GM12801 (cell line): Measurements from ENCODE around the gene INPP5D.

Experiments
- TF ChIP-seq, protein P1 (sequence below): IDR thresholded peaks from one replicate; pipeline ENCODE4 v1.5.1; 2011; ENCODE audit warnings: control low read depth; ENCODE audit not compliant: insufficient read length; ENCODE audit errors: extremely low read depth

INPP5D gene

DNA sequence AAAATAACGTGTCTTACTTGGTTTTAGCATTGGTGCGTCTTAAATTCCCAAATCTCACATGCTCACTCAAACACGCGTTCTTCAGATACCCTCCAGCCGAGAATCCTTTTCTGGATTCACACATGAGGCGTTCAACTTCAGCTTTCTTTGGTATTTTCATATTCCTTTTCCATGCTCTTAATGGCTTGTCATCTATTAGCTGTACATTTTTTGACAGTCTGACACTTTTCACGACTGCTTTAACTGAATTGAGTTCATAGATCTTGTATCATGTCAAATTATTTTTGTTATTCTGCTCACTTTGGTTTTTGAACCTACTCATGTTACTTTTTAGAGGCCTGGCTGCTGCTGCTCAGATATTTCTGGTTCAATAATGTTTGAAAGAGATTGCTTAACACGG, 59.0 kb downstream of the INPP5D start:
- TF ChIP-seq, protein P1, sequence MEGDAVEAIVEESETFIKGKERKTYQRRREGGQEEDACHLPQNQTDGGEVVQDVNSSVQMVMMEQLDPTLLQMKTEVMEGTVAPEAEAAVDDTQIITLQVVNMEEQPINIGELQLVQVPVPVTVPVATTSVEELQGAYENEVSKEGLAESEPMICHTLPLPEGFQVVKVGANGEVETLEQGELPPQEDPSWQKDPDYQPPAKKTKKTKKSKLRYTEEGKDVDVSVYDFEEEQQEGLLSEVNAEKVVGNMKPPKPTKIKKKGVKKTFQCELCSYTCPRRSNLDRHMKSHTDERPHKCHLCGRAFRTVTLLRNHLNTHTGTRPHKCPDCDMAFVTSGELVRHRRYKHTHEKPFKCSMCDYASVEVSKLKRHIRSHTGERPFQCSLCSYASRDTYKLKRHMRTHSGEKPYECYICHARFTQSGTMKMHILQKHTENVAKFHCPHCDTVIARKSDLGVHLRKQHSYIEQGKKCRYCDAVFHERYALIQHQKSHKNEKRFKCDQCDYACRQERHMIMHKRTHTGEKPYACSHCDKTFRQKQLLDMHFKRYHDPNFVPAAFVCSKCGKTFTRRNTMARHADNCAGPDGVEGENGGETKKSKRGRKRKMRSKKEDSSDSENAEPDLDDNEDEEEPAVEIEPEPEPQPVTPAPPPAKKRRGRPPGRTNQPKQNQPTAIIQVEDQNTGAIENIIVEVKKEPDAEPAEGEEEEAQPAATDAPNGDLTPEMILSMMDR = no peak

DNA sequence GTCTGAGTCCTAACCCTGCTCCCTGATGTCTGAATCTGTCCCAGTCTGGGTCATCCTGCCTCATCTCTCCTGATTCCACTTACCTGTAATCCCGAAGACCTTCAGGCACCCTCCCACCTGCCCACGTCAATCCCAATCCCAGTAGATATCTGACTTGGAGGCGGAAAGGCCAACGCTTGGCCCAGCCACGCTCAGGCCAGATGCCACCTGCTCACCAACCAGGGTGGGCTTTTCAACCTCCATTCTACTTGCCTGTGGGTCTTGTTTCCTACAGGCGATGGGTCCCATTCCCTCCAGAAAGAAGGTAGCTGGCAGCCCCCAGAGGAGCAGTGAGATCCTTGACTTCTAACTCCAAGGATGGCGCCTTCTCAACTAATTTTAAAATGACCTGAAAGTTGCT, 59.7 kb downstream of the INPP5D start:
- TF ChIP-seq, protein P1 = no peak

- TF ChIP-seq, protein P1 = no peak
Observed at GRCh38 chr2:233120459-233120858, 60.3 kb downstream of the INPP5D start.

- TF ChIP-seq, protein P1 = no peak
Observed at GRCh38 chr2:233121856-233122255, 61.7 kb downstream of the INPP5D start.

DNA sequence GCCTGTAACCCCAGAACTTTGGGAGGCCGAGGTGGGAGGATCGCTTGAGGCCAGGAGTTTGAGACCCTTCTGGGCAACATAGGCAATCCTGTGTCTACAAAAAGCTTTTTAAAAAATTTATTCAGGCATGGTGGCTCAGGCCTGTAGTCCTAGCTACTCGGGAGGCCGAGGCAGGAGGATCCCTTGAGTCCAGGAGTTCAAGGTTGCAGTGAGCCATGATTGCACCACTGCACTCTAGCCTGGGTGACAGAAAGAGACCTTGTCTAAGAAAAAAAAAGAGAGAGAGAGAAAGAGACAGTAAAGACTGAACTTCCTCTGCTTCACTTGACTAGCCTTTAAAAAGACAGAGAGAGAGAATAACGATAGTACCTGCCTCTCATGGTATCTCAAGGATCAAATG, 62.4 kb downstream of the INPP5D start:
- TF ChIP-seq, protein P1 = no peak

- TF ChIP-seq, protein P1 = no peak
Observed at GRCh38 chr2:233124421-233125080, 64.4 kb downstream of the INPP5D start.

- TF ChIP-seq, protein P1 = no peak
Observed at GRCh38 chr2:233125455-233126065, 65.4 kb downstream of the INPP5D start.
